A673 (cell line): ENCODE data around the gene DUXB. TPM values are rescaled to one million over a fixed set of nuclear protein-coding genes. Genes with fewer than 3 reads are reported as not detected.

Experiments used
- BruUV-seq: library from RNA; stranded (reverse); fragments of 400-500 nt; replicated peaks from 2 replicates; lab custom pipeline; 2021; lab: Mats Ljungman, UMichigan
- CTCF ChIA-PET: fragments of 300-600 bp; sonication (Branson Sonifier 250); formaldehyde crosslinking; loops from one replicate; lab custom pipeline; 2022; ENCODE audit warnings: antibody characterized with exemption; lab: Charles Lee
- POLR2A ChIA-PET: fragments of 300-600 bp; sonication (Branson Sonifier 250); formaldehyde crosslinking; loops from one replicate; lab custom pipeline; 2022; ENCODE audit warnings: antibody characterized with exemption; ENCODE audit not compliant: low non-redundant PET; lab: Charles Lee
- DNase-seq: peaks from one replicate; pipeline ENCODE4 v3.0.0-alpha.2; 2015; ENCODE audit warnings: low spot score
- H3K27ac ChIP-seq: fragments of 200-600 bp; sonication (generic); 2 replicates; pipeline ENCODE4 v1.5.1; 2016; ENCODE audit warnings: mixed run types, low read depth, mild to moderate bottlenecking, mixed read lengths, antibody characterized with exemption, low read length; ENCODE audit not compliant: poor library complexity, severe bottlenecking
- H3K27me3 ChIP-seq: fragments of 200-600 bp; sonication (generic); replicated peaks from 2 replicates; pipeline ENCODE4 v1.6.1; 2017; ENCODE audit warnings: mixed run types, low read depth, mild to moderate bottlenecking, mixed read lengths, antibody characterized with exemption, low read length; ENCODE audit not compliant: insufficient read depth, poor library complexity
- H3K36me3 ChIP-seq: fragments of 200-600 bp; sonication (generic); 2 replicates; pipeline ENCODE4 v1.6.1; 2016; ENCODE audit warnings: mixed run types, mild to moderate bottlenecking, mixed read lengths, antibody characterized with exemption, low read length; ENCODE audit not compliant: insufficient read depth, poor library complexity, severe bottlenecking
- H3K4me1 ChIP-seq: fragments of 200-600 bp; sonication (generic); 2 replicates; pipeline ENCODE4 v1.6.1; 2017; ENCODE audit warnings: mixed run types, mild to moderate bottlenecking, mixed read lengths, antibody characterized with exemption, low read length; ENCODE audit not compliant: insufficient read depth, poor library complexity, severe bottlenecking
- H3K4me3 ChIP-seq: fragments of 200-600 bp; sonication (generic); 2 replicates; pipeline ENCODE4 v1.5.1; 2016; ENCODE audit warnings: low read depth, mixed run types, mild to moderate bottlenecking, mixed read lengths, low read length; ENCODE audit not compliant: poor library complexity, severe bottlenecking
- H3K9me3 ChIP-seq: fragments of 200-600 bp; sonication (generic); 2 replicates; pipeline ENCODE4 v1.6.1; 2016; ENCODE audit warnings: mixed run types, low read depth, mild to moderate bottlenecking, mixed read lengths, antibody characterized with exemption, low read length; ENCODE audit not compliant: poor library complexity, severe bottlenecking
- EZH2 ChIP-seq: fragments of 200-600 bp; sonication (generic); IDR thresholded peaks from 2 replicates; pipeline ENCODE4 v1.6.1; 2017; ENCODE audit warnings: borderline replicate concordance, low read depth, mild to moderate bottlenecking, mixed read lengths, antibody characterized with exemption, low read length; ENCODE audit not compliant: poor library complexity, severe bottlenecking
- intact Hi-C: fragments of 100-400 bp; cut with micrococcal nuclease; formaldehyde crosslinking; loops from one replicate; pipeline ENCODE4 v1.10.0; 2022; ENCODE audit not compliant: unreplicated experiment
- total RNA-seq: library from RNA; stranded (reverse); gene quantifications from 2 replicates; pipeline ENCODE4 v1.2.3, GENCODE V29; 2021
- TF ChIP-seq, protein P1 (sequence below): fragments of 300-800, 200-600 bp; sonication (generic); conservative IDR thresholded peaks from 2 replicates; pipeline ENCODE4 v1.5.1; 2017; ENCODE audit warnings: low read depth, mild to moderate bottlenecking, antibody characterized with exemption, low read length, moderate library complexity, mixed read lengths

The DUXB gene
- total RNA-seq, 1 experiment from 2014 or later: not detected

DNA sequence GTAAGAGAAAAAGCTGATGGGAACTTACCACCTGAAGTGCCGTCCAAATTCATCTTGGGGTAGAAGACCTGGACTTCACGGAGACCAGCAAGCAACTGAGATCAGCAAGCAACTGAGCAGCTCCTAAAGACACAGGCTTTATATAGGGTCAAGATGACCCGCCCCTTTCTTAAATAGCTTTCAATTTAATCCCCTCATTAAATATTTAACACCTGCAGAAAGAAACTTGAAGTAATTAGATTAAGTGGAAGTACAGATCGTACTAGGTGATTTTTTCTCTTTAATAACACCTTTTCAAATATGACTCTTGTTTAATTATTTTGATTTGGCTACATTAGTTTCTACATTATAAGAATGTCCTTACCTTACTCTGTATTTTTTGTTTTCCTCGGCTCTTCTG lies 25.1 kb upstream of the DUXB start, which contains the start of gene CPHXL:
CPHXL (minus strand) TSS at position 101 of the 400 bp plus-strand sequence; CDS start at position 53, 48 bp downstream.
- ChIA-PET CTCF (no interaction called here), POLR2A (no interaction called here)
- Histone ChIP-seq H3K27me3 (no peaks in the 10 kb centered on the region), H3K27ac (no peak within 1 kb of the TSS), H3K9me3 (no peaks in the 10 kb centered on the region), H3K4me1 (no peaks in the 10 kb centered on the region), H3K4me3 (no peak within 1 kb of the TSS), H3K36me3 (no peaks in the 10 kb centered on the region)
- TF ChIP-seq EZH2: no peak
- TF ChIP-seq, protein P1, sequence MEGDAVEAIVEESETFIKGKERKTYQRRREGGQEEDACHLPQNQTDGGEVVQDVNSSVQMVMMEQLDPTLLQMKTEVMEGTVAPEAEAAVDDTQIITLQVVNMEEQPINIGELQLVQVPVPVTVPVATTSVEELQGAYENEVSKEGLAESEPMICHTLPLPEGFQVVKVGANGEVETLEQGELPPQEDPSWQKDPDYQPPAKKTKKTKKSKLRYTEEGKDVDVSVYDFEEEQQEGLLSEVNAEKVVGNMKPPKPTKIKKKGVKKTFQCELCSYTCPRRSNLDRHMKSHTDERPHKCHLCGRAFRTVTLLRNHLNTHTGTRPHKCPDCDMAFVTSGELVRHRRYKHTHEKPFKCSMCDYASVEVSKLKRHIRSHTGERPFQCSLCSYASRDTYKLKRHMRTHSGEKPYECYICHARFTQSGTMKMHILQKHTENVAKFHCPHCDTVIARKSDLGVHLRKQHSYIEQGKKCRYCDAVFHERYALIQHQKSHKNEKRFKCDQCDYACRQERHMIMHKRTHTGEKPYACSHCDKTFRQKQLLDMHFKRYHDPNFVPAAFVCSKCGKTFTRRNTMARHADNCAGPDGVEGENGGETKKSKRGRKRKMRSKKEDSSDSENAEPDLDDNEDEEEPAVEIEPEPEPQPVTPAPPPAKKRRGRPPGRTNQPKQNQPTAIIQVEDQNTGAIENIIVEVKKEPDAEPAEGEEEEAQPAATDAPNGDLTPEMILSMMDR: no peak
- intact Hi-C loops: no loop called here
- no peak for DNase-seq
- BruUV-seq: no TSS peak

DNA sequence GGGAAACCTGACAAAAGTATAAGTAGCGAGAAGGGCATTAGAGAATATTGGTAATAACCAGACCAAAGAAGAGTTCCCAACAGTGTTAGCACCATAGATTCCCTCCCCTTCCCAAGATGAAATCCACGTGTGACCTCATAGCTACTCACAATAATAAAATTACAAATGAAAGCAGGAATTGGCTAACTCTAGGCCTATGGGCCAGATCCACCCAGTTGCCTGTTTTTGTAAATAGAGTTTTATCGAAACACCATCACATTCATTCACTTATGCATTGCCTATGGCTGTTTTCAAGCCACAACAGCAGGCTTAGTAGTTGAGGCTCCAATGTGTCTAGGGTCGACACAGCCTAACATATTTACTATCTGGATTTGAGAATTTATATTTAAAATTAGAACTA lies 17.2 kb upstream of the DUXB start:
- intact Hi-C loops: no loop called here
- TF ChIP-seq, protein P1: no peak
- no peak for TF ChIP-seq EZH2

DNA sequence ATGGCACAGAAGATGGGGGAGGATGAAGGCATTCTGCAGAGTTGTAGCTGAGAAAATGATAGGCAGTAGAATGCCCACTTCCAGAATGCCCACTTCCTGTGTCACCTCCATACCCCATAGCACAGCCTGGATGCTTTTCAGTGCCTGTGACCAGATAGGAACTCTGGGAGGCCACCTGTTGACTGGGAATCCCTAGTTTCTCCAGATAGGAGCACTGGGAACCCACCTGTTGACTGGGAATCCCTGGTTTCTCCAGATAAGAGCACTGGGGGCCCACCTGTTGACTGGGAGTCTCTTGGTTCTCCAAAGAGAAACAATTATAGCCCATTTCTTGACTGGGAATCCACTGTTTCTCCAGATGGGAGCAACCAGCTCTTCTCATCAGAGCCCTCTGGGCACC lies 13.4 kb upstream of the DUXB start:
- H3K4me1 ChIP-seq: no peaks in the 10 kb centered on the region
- ChIA-PET POLR2A (no interaction called here), CTCF (no interaction called here)
- DNase-seq: no peak
- no peak overlapping the region for H3K4me3 ChIP-seq
- BruUV-seq: no TSS peak
- no peak for TF ChIP-seq EZH2
- TF ChIP-seq, protein P1: no peak
- H3K9me3 ChIP-seq: peaks cover 5% of the 10 kb centered on the region
- intact Hi-C loops: no loop called here
- no peak overlapping the region for H3K27ac ChIP-seq
- H3K27me3 ChIP-seq: no peaks in the 10 kb centered on the region
- H3K36me3 ChIP-seq: no peaks in the 10 kb centered on the region

More for the DNA sequence above, 17.2 kb upstream of the DUXB start:
- Histone ChIP-seq H3K4me1 (no peaks in the 10 kb centered on the region), H3K27ac (no peak overlapping the region), H3K27me3 (no peaks in the 10 kb centered on the region), H3K36me3 (no peaks in the 10 kb centered on the region), H3K4me3 (no peak overlapping the region), H3K9me3 (no peaks in the 10 kb centered on the region)
- CTCF ChIA-PET: no interaction called here
- POLR2A ChIA-PET: no interaction called here
- no peak for DNase-seq
- BruUV-seq: no TSS peak
